ENCODE measurements around the gene GALNT13. TPM values are rescaled to one million over a fixed set of nuclear protein-coding genes. Genes with fewer than 3 reads are reported as not detected.

Gene GALNT13
- total RNA-seq, 2 experiments from 2014 or later = not detected

GRCh38 chr2:153946036-153946435 lies 74.3 kb downstream of the GALNT13 start:
- no peak overlapping the region for H3K4me3 Mint-ChIP-seq
- POLR2A ChIA-PET = no interaction called here
- DNase-seq (no peak), ATAC-seq (ENCODE audit: poor library complexity) (no peak)
- no peak for TF ChIP-seq CTCF (IDR thresholded peaks at IDR 0.05)
- Histone ChIP-seq H3K27me3 (ENCODE audit: control insufficient read depth in 1 of 2, insufficient read depth in 2 of 2, low read length in 2 of 2) (no peaks in the 10 kb centered on the region), H3K36me3 (ENCODE audit: insufficient read depth, low read length) (no peaks in the 10 kb centered on the region), H3K4me1 (ENCODE audit: insufficient read depth, low read length) (no peaks in the 10 kb centered on the region), H3K27ac (ENCODE audit: low read depth in 1 of 2, low read length in 2 of 2) (no peak overlapping the region), H3K4me3 (ENCODE audit: low read length) (no peak overlapping the region), H3K9me3 (ENCODE audit: control insufficient read depth in 1 of 2, insufficient read depth in 1 of 2, low read length in 2 of 2) (no peaks in the 10 kb centered on the region)
- no peaks in the 10 kb centered on the region for H3K4me1 Mint-ChIP-seq (ENCODE audit: low read depth)
- CTCF ChIA-PET = no interaction called here
- H3K9me3 Mint-ChIP-seq = no peaks in the 10 kb centered on the region
- intact Hi-C loops (cut with DNase I, micrococcal nuclease) = no loop called here
- H3K36me3 Mint-ChIP-seq (ENCODE audit: low read depth) = no peaks in the 10 kb centered on the region
- H3K27me3 Mint-ChIP-seq = no peaks in the 10 kb centered on the region
- no peak overlapping the region for H3K27ac Mint-ChIP-seq

- Histone ChIP-seq H3K4me1 (ENCODE audit: insufficient read depth, low read length) (no peaks in the 10 kb centered on the region), H3K36me3 (ENCODE audit: insufficient read depth, low read length) (no peaks in the 10 kb centered on the region), H3K4me3 (ENCODE audit: low read length) (no peak overlapping the region), H3K27ac (ENCODE audit: low read depth in 1 of 2, low read length in 2 of 2) (no peak overlapping the region), H3K27me3 (ENCODE audit: control insufficient read depth in 1 of 2, insufficient read depth in 2 of 2, low read length in 2 of 2) (no peaks in the 10 kb centered on the region), H3K9me3 (ENCODE audit: control insufficient read depth in 1 of 2, insufficient read depth in 1 of 2, low read length in 2 of 2) (peaks cover 0 to 5% of the 10 kb centered on the region in 2 experiments)
- Mint-ChIP-seq H3K27me3 (no peaks in the 10 kb centered on the region), H3K27ac (no peak overlapping the region), H3K9me3 (peaks cover 5% of the 10 kb centered on the region), H3K4me1 (ENCODE audit: low read depth) (no peaks in the 10 kb centered on the region), H3K36me3 (ENCODE audit: low read depth) (no peaks in the 10 kb centered on the region), H3K4me3 (no peak overlapping the region)
- intact Hi-C loops (cut with DNase I, micrococcal nuclease) = no loop called here
- ChIA-PET CTCF (no interaction called here), POLR2A (no interaction called here)
- ATAC-seq (ENCODE audit: poor library complexity) = no peak
- DNase-seq = no peak
- no peak for TF ChIP-seq CTCF (IDR thresholded peaks at IDR 0.05)
Measured at GRCh38 chr2:153953761-153954160, 82.0 kb downstream of the GALNT13 start.

- Histone ChIP-seq H3K4me3 (ENCODE audit: low read length) (no peak overlapping the region), H3K27ac (ENCODE audit: low read depth in 1 of 2, low read length in 2 of 2) (no peak overlapping the region), H3K4me1 (ENCODE audit: insufficient read depth, low read length) (no peaks in the 10 kb centered on the region), H3K9me3 (ENCODE audit: control insufficient read depth in 1 of 2, insufficient read depth in 1 of 2, low read length in 2 of 2) (peaks cover 0 to 12% of the 10 kb centered on the region in 2 experiments), H3K36me3 (ENCODE audit: insufficient read depth, low read length) (no peaks in the 10 kb centered on the region), H3K27me3 (ENCODE audit: control insufficient read depth in 1 of 2, insufficient read depth in 2 of 2, low read length in 2 of 2) (no peaks in the 10 kb centered on the region)
- Mint-ChIP-seq H3K27ac (no peak overlapping the region), H3K4me3 (no peak overlapping the region), H3K36me3 (ENCODE audit: low read depth) (no peaks in the 10 kb centered on the region), H3K4me1 (ENCODE audit: low read depth) (no peaks in the 10 kb centered on the region), H3K27me3 (no peaks in the 10 kb centered on the region), H3K9me3 (peaks cover 13% of the 10 kb centered on the region)
- no peak for TF ChIP-seq CTCF (IDR thresholded peaks at IDR 0.05)
- CTCF ChIA-PET = no interaction called here
- ATAC-seq (ENCODE audit: poor library complexity) = no peak
- intact Hi-C loops (cut with DNase I, micrococcal nuclease) = no loop called here
- POLR2A ChIA-PET = no interaction called here
- no peak for DNase-seq
Measured at GRCh38 chr2:153963256-153963655, 91.5 kb downstream of the GALNT13 start.
